K562 (cell line): ENCODE results near the gene COX4I2.

Experiments
- AFF4 ChIP-seq: sonication (generic); formaldehyde crosslinking; IDR thresholded peaks from 2 replicates; pipeline ENCODE4 v1.8.0; 2023; ENCODE audit warnings: mild to moderate bottlenecking, missing genetic modification reagents
- CEBPB ChIP-seq: fragments of 450-650 bp; IDR thresholded peaks from 2 replicates; pipeline ENCODE4 v1.6.1; 2016; ENCODE audit warnings: missing genetic modification characterization, missing compliant biosample characterization
- CTCF ChIP-seq, 3 experiments: IDR thresholded peaks in 2 of 3; conservative IDR thresholded peaks in 1 of 3; 2 replicates each; pipeline ENCODE4 v1.5.1; 2011 to 2012; ENCODE audit warnings: low read length in 3 of 3, mild to moderate bottlenecking in 3 of 3, control low read depth in 2 of 3, improper control_type of control experiment in 1 of 3, inconsistent platforms in 1 of 3, low read depth in 1 of 3, mixed read lengths in 1 of 3, moderate library complexity in 1 of 3; ENCODE audit not compliant: insufficient read depth in 2 of 3
- EZH2 ChIP-seq: IDR thresholded peaks from 2 replicates; pipeline ENCODE4 v1.6.1; 2012; ENCODE audit warnings: low read depth, mild to moderate bottlenecking, inconsistent platforms, low read length, borderline replicate concordance
- HDAC6 ChIP-seq: IDR thresholded peaks from 2 replicates; pipeline ENCODE4 v1.6.1; 2012; ENCODE audit warnings: low read depth, mild to moderate bottlenecking, control low read depth, inconsistent platforms, low read length, moderate library complexity
- HOMEZ ChIP-seq: fragments of 250-450 bp; sonication (Bioruptor Pico); IDR thresholded peaks from 2 replicates; pipeline ENCODE4 v1.4.0; 2020; ENCODE audit warnings: mild to moderate bottlenecking, moderate library complexity
- KLF13 ChIP-seq: fragments of 450-650 bp; IDR thresholded peaks from 2 replicates; pipeline ENCODE4 v1.6.1; 2016; ENCODE audit warnings: missing genetic modification characterization, low read depth, mild to moderate bottlenecking, missing compliant biosample characterization, moderate library complexity, borderline replicate concordance
- L3MBTL2 ChIP-seq: fragments of 450-650 bp; IDR thresholded peaks from 2 replicates; pipeline ENCODE4 v1.6.1; 2016; ENCODE audit warnings: mild to moderate bottlenecking, moderate library complexity
- RAD51 ChIP-seq: fragments of 450-650 bp; IDR thresholded peaks from 2 replicates; pipeline ENCODE4 v1.7.1; 2016; ENCODE audit warnings: low read depth, mild to moderate bottlenecking, borderline replicate concordance
- RFX7 ChIP-seq: fragments of 250-450 bp; sonication (Bioruptor Pico); IDR thresholded peaks from 2 replicates; pipeline ENCODE4 v1.5.1; 2021; ENCODE audit warnings: mild to moderate bottlenecking
- TCF7L2 ChIP-seq: fragments of 150-350 bp; IDR thresholded peaks from 2 replicates; pipeline ENCODE4 v1.6.1; 2016; ENCODE audit warnings: low read depth, mild to moderate bottlenecking, low read length, moderate library complexity
- ZFP1 ChIP-seq: fragments of 450-650 bp; formaldehyde crosslinking; IDR thresholded peaks from 2 replicates; pipeline ENCODE4 v1.4.0; 2020; ENCODE audit warnings: mild to moderate bottlenecking, mixed read lengths
- ZNF140 ChIP-seq: fragments of 250-450 bp; sonication (Bioruptor Pico); IDR thresholded peaks from 2 replicates; pipeline ENCODE4 v1.8.0; 2021; ENCODE audit warnings: moderate library complexity, mild to moderate bottlenecking, inconsistent platforms

GRCh38 chr20:31691646-31692275 is 54.0 kb downstream of the COX4I2 start:
- TF ChIP-seq EZH2: no peak
- no peak for TF ChIP-seq RFX7 (CRISPR knock-in tag)
- TF ChIP-seq CEBPB (tag): no peak
- no peak for TF ChIP-seq ZFP1
- no peak for TF ChIP-seq RAD51
- no peak for TF ChIP-seq AFF4 (CRISPR knock-in tag)
- no peak for TF ChIP-seq CTCF (IDR thresholded peaks at IDR 0.05 in 2 of 3, conservative IDR thresholded peaks at IDR 0.05 in 1 of 3; ENCODE audit: insufficient read depth in 2 of 3, low read depth in 1 of 3, low read length in 3 of 3)
- no peak for TF ChIP-seq HOMEZ (CRISPR knock-in tag)
- no peak for TF ChIP-seq ZNF140
- TF ChIP-seq KLF13: no peak
- no peak for TF ChIP-seq TCF7L2
- no peak for TF ChIP-seq L3MBTL2
- TF ChIP-seq HDAC6: no peak
